HG02763 (cell line): ENCODE results near the gene APBB2.

Experiments used
- ATAC-seq: cut with Tn5 transposase; IDR thresholded peaks from one replicate; pipeline ENCODE4 v1.9.1; 2021; ENCODE audit warnings: mild to moderate bottlenecking, moderate library complexity; ENCODE audit not compliant: unreplicated experiment

APBB2 gene

DNA sequence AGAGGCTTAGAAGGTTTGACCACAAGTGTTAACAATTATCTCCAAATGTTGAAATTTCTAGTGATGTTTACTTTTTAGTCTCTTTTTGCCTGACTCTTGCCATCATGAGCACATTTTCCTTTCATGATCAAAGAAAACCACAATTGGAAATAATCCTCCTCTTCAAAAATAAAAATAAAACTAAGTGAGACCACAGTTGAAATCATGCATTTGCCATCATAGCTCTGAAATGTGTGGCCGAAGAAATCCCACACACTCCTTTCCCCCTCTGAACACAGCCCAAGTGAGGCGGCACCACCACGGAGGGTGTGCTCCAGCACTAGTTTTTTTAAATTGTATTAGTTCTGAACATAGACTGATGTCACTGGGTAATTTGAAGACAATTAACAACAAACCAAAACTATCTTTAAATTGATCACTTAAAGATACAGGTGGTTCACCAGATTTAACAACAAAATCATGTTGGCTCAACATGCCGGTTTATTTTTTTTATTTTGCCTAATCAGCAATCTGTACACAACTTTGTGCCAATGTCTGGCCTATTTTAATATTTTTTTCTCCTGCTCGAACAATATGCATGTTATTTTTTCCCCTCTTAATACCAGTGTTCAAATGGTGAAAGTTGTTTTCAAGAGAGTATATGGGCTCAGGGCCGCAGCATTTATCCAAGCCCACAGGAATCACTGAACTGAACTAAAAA is 17.6 kb downstream of the APBB2 start:
- no peak for ATAC-seq

DNA sequence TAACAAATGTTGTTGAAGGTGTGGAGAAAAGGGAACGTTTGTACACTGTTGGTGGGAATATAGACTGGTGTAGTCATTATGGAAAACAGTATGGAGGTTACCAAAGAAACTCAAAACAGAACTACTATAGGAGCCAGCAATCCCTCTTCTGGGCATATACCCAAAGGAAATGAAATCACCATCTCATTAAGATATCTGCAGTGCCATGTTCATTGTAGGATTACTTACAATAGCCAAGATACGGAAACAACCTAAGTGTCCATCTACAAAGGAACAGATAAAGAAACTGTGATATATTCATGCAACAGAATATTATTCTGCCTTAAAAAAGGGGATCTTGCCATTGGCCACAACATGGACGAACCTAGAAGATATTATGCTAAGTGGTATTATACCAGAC is 22.2 kb downstream of the APBB2 start:
- ATAC-seq, result no peak

DNA sequence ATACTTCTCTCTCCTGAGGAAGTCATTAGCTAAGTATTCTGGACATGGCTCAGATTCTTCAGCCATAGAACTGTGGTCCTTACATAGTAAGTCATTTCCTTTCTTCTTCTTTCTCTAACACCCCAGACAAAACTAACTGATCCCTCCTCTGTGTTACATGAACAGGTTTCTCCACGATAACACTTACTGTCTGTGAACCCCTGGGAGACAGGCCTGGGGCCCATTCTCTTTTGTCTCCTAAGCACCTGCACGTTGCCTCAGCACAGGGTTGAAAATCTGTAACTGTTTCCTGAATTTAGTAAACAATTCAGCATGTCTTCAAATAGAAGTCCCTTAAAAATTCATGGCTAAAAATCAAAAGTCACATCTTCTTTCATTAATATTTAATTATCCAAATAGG is 24.7 kb downstream of the APBB2 start:
- ATAC-seq, result no peak

DNA sequence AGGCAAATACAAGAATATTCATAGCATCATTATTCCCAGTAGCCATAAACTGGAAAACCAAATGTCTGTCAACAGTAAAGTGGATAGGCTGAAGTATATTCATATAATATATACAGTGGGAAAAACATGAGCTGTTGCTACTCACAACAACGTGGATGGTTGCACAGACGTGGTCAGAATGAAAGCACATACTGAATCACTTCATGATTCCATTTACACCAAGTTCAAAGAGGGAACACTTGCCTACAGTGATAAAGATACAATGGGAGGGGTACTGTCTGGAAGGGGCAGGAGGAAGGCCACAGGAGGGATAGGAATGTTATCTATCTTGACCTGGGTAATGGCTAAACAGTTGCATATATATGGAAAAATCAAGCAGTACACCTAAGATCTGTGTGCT is 25.3 kb downstream of the APBB2 start:
- ATAC-seq, result no peak

DNA sequence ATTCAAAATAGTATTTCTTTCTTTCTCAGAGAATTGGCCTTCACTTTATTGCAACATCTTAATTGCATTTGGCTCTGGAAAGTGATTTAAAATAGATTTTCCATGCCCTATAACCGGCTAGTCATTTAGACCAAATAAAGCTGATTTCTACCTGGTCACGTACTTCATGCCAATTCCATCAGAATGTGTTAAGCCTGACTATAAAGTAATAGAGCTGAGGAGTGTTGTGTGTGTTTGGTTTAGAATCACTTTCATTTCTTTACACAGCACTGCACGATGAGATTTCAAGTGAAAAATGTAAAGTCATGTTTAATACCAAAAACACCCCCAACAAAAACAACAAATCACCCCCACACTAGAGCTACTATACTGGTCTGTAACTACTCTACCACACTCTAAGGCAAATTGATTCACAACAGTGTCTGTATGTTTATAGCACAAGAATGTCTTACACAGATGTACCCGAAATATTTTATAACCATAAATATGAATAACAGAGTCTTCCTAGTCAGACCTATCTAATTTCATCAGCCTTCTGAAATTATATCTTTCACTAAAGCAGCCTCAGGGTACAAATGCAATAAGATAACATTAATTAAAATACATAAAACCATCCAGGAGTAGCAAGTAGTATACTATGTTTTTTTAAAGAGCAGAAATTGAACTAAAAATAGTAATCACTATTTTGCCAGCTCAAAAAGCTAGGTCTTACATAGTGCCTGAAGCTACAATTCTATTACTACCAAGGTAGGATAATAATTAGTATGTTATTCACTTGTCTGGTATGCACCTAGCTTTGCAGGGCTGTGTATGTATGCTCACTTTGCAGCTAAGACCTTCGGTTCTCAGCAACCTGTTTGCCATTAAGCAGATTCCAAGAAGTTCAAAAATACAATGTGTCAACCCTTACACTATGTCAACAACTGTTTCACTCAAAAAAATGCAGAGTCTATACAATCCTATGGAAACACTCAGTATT is 28.4 kb downstream of the APBB2 start:
- ATAC-seq, result no peak

DNA sequence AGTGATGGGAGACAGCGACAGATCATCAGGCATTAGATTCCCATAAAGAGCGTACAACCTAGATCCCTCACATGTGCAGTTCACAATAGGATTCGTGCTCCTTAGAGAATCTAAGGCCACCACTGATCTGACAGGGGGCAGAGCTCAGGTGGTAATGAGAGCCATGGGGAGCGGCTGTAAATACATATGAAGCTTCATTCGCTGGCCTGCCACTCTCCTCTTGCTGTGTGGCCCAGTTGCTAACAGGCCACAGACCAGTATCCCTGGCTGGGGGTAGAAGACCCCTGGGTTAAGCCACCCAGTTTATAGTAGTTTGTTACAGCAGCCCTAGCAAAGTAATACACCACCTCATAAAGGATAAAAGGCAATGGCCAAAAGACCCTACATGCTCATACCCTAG is 30.3 kb downstream of the APBB2 start:
- ATAC-seq, result no peak

DNA sequence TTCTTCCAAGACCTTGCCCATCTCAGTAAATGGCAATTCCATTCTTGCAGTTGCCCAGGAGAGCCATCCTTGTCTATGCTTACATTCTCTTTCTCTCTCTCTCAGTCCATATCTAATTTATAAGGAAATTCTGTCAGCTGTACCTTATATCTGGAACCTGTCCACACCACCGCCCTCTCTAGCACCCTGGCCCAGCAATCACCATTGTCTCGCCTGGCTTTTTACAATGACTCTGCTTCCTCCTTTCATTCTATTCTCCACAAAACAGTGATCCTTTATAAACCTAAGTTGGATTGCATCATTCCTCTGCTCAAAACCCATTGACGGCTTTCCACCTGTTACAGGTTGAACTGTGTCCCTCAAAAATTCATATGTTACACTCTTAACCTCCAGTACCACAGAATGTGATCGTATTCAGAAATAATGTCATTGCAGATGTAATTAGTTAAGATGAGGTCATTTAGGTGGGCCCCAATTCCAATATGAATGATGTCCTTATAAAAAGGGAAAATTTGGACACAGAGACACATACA is 31.3 kb downstream of the APBB2 start:
- ATAC-seq, result no peak

- ATAC-seq, result no peak
Measured at GRCh38 chr4:41181037-41181436, 33.3 kb downstream of the APBB2 start.

- ATAC-seq, result no peak
Measured at GRCh38 chr4:41179498-41180195, 34.7 kb downstream of the APBB2 start.

- no peak for ATAC-seq
Measured at GRCh38 chr4:41178372-41179370, 35.7 kb downstream of the APBB2 start.

DNA sequence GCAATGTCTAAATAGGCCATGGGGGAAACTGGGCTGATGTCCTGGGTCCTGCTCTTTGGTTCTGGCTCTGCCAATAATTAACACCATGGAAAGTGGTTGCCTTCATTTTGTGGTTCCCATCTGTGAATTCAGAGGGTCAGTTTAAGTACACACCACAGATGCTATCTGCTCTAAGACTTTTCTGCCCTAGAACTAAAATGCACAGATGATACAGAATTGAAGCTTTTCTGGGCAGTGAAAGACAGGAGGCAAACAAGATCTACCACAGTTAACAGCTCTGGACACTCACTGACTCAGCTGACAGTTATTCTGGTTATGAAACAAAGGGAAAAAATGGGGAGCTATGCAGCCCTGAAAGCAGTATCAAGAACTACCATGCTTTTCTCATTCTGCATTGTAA is 37.3 kb downstream of the APBB2 start:
- no peak for ATAC-seq

- no peak for ATAC-seq
Measured at GRCh38 chr4:41176340-41176739, 38.0 kb downstream of the APBB2 start.

GRCh38 chr4:41175794-41176193 is 38.5 kb downstream of the APBB2 start:
- ATAC-seq, result no peak

DNA sequence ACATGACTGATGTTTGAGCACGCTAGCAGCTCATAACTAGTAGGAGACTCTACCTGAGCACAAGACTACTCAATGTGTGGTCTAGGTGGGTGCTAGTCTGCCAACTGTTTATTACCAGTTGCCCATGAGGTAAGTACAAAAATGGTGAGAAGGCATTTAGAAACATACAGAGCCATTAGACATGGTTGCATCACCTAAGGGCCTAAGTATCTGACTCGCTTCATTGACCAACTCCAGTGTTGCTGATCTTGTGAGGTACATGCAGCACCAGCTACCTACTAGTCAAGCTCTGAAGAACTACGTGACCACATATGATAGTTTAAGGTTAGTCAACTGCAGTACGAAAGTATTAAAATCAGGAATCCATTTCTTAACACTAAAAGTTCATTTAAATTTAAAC is 39.9 kb downstream of the APBB2 start:
- no peak for ATAC-seq

GRCh38 chr4:41172786-41173185 is 41.6 kb downstream of the APBB2 start:
- ATAC-seq, result no peak

GRCh38 chr4:41169256-41169800 is 45.0 kb downstream of the APBB2 start:
- no peak for ATAC-seq

DNA sequence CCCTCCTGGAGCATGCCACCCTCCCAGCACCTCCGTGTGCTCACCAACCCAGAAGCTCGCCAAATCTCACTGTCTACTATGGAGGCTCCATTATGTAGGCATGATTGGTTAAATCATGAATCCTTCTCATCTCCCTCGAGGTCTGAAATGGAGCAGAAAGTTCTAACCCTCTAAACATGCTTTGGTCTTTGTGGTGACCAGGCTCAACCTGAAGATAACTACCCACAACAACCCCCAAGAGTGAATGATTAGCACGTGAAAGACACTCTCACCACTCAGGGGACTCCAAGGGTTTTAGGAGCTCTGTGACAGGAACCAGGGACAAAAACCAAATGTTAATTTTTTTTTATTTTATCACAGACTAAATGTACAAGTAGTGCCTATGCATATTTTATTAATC is 47.2 kb downstream of the APBB2 start:
- ATAC-seq, result no peak

- no peak for ATAC-seq
Measured at GRCh38 chr4:41164405-41164804, 49.9 kb downstream of the APBB2 start.

GRCh38 chr4:41161355-41161754 is 53.0 kb downstream of the APBB2 start:
- no peak for ATAC-seq

DNA sequence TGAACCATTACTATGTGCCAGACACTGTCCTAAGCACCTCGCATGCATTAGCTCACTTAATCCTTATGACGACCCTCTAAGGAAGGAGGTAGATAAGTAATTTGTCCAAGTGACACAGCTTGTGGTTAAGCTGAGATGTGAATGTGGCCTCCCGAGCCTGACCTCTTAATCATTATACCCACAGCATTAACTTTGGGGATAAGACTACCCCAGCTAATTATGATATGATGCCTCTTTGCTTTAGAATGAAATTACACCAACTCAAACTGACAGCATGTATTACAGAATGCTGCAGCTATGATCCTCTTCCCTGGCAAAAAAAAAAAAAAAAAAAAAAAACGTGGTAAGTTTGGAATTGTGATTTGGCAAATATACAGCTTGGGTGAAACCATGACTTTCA is 53.5 kb downstream of the APBB2 start:
- no peak for ATAC-seq
